Pulmonary artery endothelial cell (primary cell): ENCODE data around the gene MXD4. TPM values are rescaled to one million over a fixed set of nuclear protein-coding genes. Genes with fewer than 3 reads are reported as not detected.

Experiments used
- DNase-seq: peaks from one replicate; pipeline ENCODE4 v3.0.0-alpha.2; 2011; ENCODE audit warnings: low read depth, low spot score
- total RNA-seq: library from RNA; depleted of rRNA; stranded (reverse); fragments of >200 nt; gene quantifications from 2 replicates; pipeline ENCODE4 v1.2.3, GENCODE V29; 2014

MXD4 gene, protein sequence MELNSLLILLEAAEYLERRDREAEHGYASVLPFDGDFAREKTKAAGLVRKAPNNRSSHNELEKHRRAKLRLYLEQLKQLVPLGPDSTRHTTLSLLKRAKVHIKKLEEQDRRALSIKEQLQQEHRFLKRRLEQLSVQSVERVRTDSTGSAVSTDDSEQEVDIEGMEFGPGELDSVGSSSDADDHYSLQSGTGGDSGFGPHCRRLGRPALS
- 66.5 and 74.8 TPM in 2 replicates for total RNA-seq

- no peak for DNase-seq
Measured at GRCh38 chr4:2261853-2262144, at the start of gene MXD4. Gene MXD4 (minus strand): TSS chr4:2262109. CDS start chr4:2261980, 129 bp downstream.

DNA sequence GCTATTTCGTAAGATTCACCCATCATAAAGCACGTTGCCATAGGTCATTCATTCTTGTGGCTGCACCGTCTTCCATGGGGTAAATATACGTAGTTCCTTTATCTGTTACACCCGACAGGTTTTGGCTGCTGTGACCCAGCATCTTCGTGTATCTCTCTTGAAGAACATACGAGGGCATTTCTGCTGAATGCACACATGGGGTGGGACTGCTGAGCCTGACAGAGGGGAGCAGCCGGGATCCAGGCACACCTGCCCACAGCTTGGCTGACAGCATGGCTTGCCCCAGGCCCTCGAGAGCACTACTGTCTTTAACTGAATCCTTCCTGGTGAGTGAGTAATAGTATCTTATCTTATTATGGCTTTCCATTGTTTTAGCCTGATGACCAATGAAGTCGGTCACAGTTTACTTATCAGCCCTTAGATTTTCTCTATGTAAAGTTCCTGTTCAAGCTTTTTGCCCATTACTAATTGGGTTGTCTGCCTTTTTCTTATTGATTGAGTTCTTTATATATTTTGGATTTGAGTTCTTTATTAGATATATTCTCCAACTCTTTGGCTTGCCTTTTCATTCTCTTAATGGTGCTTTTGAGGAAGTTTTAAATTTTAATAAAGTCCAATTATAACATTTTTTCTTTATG lies 45.0 kb upstream of the MXD4 start:
- DNase-seq = no peak

DNA sequence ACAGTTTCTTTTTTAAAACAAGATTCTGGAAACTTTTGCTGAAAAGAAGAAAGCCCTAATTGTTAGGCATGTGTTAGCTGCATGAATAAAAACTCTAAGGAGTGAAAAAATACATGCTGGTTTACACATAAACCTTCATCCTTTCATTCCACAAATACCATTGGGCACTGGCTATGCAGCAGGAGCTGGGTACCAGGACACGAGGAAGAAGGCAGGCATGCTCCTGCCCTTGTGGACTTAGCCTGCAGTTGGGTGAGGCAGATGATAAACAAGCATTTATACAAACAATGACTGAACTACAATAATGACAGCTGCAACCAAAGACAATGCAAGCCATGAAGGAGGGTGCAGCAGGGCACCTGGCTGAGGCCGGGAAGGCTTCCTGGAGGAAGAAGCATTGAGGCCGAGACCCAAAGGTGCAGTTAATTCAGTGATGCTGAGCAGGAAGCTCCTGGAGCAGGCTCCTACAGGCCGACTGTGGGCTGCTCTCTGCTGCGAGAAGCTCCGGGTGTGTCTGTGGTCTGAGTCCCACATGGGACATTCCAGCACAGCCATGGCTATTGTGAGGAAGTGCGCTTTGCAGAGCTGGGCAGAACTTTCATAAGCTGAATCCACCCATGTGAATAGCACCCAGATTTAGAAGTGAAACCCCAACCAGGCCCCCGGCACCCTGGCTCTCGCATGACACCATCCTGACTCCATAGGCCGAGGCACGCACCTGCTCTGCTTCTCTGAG lies 44.0 kb upstream of the MXD4 start:
- no peak for DNase-seq

GRCh38 chr4:2304877-2305561 lies 43.1 kb upstream of the MXD4 start:
- no peak for DNase-seq

GRCh38 chr4:2304321-2304876 lies 42.5 kb upstream of the MXD4 start:
- DNase-seq = no peak

- no peak for DNase-seq
Measured at GRCh38 chr4:2303686-2304320, 41.9 kb upstream of the MXD4 start.

DNA sequence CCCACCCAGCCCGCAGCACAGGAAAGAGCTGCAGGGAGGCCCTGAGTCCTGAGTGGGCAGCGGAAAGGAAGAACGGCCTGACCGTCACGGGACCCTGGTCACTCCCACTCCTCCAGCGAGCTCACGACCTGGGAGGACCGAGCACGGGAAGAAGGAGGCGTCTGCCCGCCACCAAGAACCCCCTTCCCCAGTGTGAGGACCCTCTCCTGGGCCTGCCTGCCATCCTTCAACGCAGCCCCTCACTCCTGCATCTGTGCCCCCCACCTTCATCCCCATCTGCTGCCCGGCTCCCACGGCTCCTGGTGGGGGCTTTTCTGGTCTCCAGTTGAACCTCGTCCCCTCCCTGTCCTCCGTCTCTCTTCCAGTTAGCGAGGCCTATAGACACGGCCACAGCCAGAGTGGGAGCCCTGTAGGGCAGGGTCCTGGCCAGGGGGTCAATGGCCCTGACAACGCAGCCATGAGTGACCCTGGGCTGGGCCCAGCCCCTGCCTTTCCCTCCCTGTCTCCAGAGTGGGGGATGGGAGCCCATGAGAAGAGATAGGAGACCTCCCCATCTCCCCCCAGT lies 41.3 kb upstream of the MXD4 start:
- DNase-seq = no peak

GRCh38 chr4:2302387-2303119 lies 40.6 kb upstream of the MXD4 start:
- no peak for DNase-seq

- no peak for DNase-seq
Measured at GRCh38 chr4:2301806-2302205, 39.9 kb upstream of the MXD4 start.

- DNase-seq = no peak
Measured at GRCh38 chr4:2301225-2301642, 39.3 kb upstream of the MXD4 start.

DNA sequence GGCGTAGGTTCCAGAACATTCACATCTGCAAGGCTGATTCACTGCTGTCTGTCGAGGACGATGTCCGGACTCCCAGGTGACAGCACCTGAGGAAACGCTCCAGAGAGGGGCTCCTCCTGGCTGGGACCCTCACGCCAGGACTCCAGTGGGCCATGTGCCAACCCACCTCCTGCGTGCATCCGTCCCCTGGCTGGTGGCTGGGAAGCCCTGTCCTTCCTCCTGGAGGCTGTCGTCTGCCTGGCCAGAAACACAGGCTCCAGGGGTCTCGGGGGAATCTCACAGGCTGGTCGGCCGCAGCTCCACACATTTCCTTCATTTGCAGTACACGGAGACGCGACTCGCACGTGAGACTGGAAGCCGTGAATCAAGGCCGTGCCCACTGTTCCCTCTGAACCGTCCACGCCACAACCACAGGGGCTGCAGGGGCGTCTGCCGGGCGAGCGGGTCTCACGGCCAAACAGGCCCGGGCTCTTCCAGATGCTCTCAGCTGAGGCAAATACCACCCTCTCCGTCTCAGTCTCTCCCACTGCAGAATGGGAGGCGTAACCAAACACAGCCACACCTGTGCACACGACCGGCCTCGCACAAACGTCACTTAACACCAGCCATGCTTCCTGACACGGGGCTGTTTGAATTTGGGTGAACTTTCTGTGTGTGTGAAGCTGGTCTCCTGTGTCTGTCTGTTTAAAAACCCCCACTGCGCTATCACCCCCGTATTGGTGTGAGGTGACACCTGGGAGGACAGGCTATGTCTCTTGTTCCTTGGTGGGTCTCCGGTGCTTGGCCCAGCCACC lies 38.7 kb upstream of the MXD4 start:
- no peak for DNase-seq

DNA sequence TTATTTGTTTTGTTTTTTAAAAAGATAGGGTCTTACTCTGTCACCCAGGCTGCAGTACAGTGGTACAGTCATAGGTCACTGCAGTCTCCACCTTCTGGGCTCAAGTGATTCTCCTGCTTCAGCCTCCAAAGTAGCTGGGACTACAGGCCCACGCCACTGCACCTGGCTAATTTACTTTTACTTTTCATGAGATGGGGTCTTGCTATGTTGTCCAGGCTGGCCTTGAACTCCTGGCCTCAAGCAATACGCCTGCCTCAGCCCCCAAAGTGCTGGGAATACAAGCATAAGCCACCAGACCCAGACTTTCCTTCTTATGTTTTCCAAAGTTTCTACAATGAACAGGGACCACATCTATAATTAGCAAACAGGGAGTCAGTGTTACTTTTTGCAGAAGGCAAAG lies 37.9 kb upstream of the MXD4 start:
- DNase-seq = no peak

- DNase-seq = no peak
Measured at GRCh38 chr4:2298532-2298991, 36.7 kb upstream of the MXD4 start.

GRCh38 chr4:2297606-2298531 lies 36.0 kb upstream of the MXD4 start:
- DNase-seq = no peak

- no peak for DNase-seq
Measured at GRCh38 chr4:2296631-2297601, 35.0 kb upstream of the MXD4 start.

- no peak for DNase-seq
Measured at GRCh38 chr4:2295900-2296442, 34.1 kb upstream of the MXD4 start.

DNA sequence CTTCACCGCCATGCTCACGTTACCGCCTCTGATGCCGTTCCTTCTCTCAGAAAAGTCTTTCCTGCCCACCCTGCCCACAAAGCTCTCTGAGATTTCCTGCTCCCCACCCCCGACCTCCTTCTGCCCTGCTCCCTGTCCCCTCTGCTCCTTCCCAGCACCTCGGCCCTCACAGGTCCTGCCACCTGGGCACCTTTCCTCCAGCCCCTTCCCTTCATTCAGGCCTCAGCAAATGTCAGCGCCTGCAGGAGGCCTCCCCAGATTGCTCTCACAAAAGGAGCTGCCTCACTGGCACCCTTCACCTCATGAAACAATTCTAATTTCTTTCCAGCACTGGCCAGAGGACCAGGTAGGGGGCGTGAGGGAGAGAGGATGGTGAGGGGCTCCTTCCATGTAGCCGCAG lies 33.6 kb upstream of the MXD4 start:
- DNase-seq = no peak
